Stimulated activated CD8-positive, alpha-beta memory T cell treated with anti-CD3 and anti-CD28 coated beads, Interleukin-4, amount 100 ng/mL, for 24 hours (primary cell): ENCODE measurements around the gene CLCF1.

ENCODE experiments used
- DNase-seq: peaks from one replicate; pipeline ENCODE4 v3.0.0-alpha.2; 2020; ENCODE audit warnings: low read depth

The CLCF1 gene

DNA sequence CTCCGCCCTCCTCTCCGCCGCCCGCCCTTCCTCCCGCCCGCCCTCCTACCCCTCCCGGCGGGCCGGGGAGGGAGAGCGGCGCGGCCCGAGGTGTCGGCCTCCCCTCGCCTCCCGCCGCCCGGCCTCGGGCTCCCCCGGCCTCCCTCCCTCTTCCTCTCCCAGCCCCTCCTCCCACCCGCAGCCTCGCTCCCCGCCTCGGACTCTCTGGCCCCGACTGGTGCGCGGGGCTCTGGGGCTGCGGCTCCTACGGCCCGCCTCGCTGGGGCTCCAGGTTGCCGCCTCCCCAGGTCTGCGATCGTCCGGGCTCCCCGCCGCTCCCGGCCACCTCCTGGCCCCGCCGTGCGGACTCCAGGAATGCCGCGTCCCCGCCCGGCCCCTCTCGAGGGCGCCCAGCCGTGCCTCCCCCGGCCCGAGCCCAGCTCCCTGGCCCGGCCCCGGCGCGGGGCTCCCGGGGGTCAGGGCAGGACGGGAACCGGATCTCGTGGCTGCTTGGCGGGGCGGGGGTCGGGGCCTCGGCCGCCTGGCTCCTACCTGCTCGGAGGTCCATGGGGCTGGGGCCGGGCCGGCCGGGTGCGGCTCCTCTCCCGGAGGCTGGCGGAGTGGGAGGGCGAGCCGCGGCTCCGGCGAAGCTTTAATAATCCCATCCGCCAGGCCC lies at the start of gene CLCF1:
Gene CLCF1 (minus strand): TSS at position 606 of the 655 bp plus-strand sequence. CDS start 59 bp downstream, at position 547.
- DNase-seq = no peak

DNA sequence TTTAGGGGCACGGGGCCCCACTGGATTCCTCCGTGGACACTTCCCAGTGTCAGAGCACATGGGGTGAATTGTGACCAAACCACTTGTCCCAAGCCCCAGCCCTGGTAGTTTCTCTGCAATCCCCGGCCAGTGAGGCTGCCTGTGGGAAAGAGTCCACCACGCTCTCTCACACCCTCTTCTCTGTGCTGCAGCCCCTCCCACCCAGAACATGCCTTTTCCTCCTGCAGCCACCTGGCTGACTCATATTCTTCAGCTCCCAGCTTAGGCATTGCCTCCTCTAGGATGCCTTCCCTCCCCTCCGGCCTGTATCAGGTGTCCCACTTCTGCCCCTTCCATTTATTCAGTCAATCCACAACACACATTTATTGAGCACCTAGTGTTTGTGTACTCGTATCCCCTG lies 49.5 kb upstream of the CLCF1 start:
- DNase-seq = no peak

DNA sequence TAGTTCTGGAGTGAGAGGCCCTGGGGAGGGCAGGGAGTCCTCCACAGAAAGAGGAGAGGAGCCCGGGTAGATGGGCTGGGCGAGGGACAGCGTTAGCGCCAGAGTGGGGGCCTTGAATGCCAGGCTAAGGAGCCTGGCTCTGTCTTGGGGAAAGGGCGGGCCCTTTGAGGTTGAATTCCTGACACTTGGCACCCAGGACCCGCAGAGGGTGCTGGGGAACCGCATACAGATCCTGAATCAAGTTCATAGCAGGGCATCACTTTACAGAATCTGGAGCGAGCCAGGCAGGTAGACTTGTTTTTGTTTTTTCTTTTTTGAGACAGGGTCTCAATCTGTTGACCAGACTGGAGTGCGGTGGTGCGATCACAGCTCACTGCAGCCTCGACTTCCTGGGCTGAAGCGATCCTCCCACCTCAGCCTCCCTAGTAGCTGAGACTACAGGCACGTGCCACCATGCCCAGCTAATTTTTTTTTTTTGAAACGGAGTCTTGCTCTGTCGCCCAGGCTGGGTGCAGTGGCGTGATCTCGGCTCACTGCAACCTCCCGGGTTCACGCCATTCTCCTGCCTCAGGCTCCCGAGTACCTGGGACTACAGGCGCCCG lies 48.1 kb upstream of the CLCF1 start:
- no peak for DNase-seq

DNA sequence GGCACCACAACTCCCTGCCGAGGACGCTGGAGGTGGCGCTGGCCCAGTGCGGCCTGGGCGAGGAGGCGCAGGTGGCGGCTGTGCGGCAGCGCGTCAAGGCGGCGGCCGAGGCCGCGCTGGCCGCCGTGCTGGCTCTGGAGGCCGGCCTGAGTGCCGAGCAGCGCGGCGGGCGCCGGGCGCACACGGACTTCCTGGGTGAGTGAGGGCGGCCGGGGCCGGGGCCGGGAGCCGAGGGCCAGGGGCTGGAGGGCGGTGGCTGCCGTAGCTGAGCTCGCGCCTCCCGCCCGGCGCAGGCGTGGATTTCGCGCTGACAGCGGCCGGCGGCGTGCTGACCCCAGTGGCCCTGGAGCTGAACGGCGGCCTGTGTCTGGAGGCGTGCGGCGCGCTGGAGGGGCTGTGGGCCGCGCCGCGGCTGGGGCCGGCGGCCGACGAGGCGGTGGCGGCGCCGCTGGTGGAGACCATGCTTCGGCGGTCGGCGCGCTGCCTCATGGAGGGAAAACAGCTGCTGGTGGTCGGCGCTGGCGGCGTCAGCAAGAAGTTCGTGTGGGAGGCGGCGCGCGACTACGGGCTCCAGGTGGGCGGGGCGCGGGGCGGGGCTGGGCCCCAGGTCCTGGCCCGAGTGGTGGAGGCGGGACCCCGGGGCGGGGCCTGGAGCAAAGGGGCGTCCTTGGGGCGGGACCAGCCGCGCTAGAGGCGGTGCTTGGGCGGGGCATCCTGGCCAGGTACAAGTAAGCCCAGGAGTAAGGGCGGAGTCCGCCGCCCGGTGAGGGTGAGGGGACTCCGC lies 47.4 kb upstream of the CLCF1 start:
- DNase-seq = peak; percentile 97

DNA sequence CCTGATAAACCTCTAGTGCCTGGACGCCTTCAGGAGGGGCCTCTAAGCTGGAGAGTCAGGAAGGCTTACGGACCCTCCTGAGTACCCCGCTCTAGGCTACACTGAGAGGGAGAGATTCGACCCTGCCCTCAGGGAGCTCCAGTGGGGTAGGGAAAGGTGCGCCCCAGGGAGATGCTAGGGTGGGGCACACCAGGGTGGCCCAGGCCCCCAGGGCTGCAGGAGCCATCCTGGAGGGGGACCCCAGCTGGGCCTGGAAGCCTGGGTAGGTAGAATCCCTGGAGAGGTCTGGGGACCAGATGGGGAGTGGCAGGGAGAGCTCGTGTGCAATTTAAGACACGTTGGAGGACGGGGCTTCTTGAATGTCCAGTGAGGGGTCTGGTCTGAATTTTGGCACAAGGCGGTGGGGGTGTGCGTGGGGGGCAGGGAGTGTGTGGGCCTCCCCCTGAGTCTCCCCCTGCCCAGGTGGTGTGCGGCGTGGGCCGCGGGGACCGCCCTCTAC lies 46.8 kb upstream of the CLCF1 start:
- no peak for DNase-seq

DNA sequence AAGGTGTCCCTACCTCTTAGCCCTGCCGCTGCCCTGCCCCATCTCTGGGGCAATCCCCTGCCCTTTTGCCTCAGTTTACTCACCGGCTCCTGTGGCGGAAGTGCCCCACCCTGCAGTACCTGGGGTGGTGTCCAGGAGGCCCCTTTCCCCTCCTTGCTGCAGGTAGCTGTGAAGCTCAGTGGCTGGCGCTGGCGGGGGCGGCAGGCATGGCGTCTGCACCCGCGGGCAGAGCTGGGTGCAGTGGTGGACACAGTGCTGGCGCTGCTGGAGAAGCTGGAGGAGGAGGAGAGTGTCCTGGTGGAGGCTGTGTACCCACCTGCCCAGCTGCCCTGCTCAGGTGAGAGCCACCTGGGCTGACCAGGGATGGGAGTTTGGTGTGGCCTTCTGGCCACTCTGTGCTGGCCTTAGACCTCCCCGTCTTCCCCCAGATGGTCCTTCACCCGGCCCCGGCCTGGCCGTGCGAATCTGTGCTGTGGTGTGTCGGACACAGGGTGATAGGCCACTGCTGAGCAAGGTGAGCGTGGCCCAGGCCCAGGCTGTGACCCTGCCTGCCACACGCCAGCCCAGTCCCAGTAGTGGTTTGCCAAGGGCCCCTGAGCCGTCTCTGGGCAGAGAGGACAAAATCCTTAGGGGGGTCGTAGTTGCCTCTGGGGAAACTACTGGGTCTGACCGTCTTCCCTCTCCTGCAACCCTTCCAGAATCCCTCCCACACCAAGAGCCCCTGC lies 46.1 kb upstream of the CLCF1 start:
- no peak for DNase-seq

DNA sequence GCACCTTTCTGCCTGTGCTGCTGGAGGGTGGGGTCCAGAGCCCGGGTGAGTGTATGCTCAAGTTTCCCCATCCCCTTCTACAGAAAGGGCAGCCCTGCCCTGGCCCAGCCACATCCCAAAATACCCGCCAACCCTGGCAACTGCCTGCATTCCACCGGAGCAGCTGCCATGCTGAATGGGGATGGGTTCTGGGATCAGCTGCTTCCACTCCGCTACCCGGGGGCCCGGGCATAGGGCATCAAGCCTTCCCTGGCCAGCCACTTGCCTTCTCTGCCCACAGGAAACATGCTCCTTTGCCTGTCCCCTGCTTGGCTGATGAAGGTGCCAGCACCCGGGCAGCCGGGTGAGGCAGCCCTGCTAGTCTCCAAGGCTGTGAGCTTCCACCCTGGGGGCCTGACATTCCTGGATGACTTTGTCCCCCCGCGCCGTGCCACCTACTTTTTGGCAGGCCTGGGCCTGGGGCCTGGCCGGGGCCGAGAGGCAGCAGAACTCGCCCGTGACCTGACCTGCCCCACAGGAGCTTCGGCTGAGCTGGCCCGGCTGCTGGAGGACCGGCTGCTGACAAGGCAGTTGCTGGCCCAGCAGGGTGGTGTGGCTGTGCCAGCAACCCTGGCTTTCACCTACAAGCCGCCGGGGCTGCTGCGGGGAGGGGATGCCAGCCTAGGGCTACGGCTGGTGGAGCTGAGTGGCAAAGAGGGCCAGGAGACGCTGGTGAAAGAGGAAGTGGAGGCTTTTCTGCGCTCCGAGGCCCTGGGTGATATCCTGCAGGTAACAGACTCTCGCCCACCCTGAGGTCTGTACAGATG lies 45.3 kb upstream of the CLCF1 start:
- DNase-seq = no peak

DNA sequence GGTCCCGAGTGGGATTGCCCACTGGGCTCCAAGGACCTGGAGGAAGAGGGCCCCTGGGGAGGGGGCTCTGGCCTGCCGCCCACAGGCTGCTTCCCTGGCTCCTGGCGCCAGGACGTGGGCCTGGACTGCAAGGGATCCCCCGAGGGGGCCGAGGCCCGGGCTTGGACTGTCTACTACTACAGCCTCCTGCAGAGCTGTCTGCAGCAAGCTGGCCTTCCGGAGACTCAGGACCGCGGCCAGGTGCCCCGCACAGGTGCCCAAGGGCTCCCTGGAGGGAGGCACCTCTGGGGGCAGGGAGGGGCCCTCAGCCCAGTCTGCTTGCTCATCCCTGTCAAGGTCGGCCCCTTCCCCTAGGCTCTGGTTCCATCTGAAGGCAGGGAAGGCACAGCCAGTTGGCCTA lies 44.0 kb upstream of the CLCF1 start:
- no peak for DNase-seq

DNA sequence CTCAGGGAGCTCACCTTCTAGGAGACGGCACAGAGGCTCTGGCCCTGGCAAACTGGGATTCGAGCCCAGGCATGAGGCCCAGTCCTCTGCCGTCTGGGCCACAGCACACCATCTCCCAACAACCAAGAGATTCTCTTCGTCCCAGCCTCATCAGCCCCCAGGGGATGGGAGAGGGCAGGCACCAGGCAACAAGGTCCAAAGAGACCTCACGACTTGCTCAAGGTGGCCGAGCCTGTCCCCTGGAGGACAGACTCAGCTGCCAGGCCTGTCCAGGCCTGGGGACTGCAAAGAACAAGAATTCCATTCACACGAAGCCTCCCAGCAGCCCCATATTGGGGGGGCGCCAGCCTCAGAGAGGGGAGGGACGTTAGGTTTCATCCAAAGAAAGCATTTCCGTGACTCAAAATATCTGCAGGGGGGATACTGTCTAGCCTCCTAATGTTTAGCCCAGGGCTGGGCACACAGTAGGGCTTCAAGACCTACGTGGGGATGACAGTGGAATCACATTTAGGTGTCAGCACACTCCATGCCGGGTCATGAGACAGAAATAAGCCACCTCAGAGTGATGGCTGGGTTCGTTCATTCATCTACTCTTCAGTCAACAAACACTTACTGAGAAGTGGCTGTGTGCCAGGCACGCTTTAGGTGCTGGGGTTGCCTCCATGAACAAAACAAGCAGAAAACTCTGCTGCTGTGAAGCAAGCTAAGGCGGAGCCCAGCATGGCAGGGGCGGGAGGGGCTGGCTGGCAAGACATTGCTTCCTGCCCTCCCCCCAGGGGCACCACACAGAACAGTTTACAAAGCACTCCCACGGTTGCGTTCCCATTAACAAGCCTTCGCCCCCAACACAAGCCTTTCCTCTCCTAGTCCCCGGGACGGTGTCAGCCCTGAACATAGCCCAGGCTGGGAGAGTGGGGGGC lies 43.3 kb upstream of the CLCF1 start:
- no peak for DNase-seq

DNA sequence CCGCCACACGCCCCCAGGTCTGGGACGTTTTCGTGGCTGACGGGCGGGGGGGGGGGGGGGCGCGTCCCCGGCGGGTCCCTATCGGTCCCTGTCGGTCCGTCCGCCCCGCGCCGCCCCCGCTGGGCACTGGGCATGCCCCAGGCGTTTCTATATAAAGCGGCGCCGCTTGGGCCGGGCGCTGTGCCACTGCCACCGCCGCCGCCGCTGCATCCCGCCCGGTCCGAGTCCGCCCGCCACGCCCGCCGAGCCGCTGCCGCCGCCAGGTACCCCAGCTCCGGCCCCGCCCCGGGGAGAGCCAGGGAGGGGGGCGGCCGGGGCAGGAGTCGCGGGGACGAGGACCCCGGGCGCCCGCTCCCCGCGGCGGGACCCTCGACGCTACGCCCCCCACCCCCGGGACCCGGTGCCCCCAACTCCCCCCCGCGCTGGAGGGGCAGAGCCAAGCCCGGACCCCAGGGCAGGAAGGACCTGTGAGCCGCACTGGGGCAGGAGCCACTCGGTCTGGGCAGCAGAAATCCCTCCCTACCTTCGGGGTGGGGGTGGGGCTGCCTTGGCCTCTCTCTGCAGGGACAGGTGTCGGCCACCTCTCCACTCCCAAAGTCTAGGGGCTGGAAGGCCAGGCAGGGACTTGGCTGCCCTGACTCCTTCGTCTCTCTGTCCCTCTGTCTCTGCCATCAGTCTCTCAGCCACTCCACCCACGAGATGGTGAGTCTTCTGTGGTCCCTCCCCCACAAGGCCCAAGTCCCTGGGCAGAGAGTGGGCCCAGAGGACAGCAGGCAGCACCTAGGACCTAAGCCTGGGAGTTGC lies 42.3 kb upstream of the CLCF1 start, which contains the start of gene CARNS1:
Gene CARNS1 (plus strand): TSS at position 178 of the 804 bp plus-strand sequence. CDS start 522 bp downstream, at position 700.
- DNase-seq = no peak

DNA sequence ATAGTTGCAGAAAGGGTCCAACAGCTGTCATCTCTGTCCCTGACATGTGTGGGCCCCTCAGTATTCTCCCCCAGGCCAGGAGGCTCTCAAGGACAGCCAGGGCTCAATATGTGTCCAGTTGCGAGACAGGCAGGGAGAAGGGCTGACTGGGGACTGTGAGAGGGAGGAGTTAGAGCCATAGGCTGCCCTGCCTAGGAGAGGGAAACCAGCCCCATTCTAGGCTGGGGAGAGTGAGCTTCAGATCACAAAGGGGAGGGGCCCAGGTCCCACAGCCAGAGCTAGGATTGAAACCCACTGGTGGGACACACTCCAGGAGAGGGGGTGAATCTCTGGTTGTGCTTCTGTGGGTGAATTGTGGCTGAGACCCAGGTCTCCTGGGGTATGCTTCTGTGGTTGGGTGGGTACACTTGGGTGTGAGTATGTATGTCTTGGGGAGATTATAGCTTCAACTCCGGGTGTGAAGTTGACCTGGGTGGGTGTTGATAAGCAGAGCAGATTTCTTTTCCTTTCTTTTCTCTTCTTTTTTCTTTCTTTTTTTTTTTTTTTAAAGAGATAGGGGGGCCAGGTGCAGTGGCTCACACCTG lies 40.0 kb upstream of the CLCF1 start:
- DNase-seq = no peak

DNA sequence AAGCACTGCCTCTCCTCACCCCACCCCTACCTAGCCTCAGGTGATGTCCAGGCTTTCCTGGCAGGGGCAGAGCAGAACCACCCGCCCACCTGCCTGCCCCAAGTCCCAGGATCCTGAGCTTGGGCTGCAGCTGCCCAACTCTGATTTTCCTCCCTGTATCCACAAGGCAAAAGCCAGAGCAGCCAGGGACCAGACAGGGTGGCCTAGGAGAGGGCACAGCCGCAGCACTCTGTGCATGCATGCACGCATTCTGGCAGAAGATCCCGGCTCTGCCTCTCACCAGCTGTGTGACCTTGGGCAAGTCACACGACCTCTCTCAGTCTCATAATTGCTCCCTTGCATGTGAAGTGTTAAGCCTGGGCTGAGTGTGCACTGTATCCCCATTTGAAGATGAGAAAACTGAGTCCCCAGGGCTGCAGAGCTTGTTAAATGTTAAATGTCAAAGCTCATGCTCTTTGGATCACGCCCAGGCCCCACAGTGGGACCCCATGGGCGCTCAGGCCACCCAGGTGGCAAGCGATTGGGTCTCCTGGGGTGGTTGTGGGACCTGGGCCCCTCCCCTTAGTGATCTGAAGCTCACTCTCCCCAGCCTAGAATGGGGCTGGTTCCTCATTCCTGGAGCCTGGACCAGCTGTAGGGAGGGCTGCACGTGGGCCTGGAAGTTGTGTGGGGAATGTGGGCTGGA lies 39.2 kb upstream of the CLCF1 start:
- DNase-seq = no peak

DNA sequence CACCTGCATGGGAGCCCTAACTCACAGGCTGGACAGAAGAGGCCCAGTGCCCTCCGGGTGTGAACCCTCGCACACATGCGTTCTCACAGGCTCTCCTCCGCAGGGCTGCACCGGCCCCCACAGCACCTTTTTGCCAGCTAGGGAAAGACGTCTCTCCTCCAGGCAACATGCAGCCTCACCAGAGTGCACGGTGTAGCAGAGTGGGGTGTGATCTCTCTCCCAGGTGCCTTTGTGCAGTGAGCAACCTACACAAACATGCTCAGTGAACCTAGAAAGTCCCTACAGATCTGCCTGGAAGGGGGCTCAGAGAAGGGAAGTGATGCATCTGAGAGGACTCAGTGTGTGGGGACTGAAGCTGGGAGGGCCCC lies 38.4 kb upstream of the CLCF1 start:
- no peak for DNase-seq

DNA sequence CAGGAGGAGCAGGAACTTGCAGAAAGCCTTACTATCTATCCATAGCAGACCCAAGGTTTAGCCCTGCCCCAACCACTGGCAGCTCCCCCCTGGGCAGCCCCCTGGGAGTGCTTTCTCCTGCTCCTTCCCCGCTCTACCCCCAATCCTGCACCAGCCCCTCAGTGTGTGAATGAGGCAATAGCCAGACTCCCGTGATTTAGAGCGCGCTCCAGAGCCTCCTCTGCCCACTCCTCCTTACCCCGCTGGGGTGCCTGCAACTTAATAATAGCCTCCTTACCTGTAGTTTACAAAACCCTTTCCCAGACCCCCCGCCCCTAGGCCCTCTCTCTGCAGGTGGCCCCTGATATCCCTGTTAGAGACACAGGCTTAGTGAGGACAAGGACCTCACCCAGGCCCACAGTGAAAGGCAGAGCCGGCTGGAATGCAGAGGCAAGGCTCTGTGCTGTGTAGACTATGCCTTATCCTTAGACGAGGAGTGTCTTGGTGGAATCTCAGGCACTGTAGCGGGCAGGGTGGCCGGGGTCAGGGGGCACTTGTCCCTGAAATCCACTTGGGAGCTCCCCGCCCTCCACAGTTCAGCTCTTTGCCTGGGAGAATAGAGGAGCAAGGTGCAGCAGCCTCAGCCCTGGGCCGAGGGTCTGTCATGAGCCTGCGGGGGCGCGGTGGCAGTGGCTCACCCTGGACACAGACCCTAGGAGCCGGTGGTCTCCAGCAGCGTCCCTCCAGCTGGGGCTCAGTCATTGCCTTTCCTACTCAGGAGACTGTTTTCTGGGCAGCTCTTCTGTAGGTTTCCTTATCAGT lies 37.8 kb upstream of the CLCF1 start:
- DNase-seq = no peak

DNA sequence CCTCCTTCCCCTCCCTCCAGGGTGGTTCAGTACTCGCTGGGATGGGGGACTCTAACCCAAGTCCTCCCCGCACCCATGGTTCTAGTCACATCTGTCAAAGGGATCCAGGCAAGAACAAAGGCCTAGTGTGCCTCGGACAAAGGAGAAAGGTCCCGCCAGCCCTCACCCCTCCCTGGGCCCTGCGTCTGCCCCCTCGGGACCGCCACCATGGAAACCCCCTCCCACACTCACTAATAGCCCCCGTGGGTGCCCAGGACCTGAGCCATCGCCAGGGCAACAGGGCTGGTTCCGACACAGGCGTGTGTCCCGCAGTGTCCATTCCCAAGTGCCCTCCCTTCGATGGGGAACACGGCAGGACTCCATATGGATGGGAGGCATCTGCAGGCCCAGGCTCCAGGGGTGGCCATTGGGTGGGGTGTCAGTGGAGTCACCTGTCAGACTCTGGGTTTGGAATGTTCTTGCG lies 37.0 kb upstream of the CLCF1 start:
- DNase-seq = no peak

DNA sequence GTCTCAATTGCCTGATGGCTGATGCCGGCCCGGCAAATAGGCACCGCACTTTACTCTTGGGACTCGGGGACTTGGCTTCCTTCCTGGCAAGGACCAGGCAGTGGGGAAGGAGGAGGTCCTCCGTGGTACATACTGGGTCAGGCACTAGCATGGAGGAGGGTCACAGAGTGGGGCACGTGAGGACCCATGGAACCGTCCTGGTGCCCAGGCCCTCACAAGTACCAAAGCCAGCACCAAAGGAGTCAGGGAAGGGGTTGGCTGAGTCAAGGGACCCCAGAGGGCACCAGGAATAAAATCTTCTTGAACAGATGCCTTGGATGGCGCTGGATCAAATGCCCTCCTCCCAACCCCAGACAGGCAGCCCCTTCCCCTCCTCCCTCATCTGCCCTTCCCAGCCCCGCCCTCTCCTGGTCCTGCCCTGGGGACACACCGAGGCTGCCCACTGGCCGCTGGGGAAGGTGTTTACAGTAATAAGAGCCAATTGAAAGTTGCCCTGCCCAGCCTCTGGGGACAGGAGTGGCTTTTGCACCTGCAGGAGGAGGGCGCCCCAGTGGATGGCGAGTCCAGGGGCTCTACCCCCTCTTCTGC lies 36.5 kb upstream of the CLCF1 start:
- DNase-seq = no peak

DNA sequence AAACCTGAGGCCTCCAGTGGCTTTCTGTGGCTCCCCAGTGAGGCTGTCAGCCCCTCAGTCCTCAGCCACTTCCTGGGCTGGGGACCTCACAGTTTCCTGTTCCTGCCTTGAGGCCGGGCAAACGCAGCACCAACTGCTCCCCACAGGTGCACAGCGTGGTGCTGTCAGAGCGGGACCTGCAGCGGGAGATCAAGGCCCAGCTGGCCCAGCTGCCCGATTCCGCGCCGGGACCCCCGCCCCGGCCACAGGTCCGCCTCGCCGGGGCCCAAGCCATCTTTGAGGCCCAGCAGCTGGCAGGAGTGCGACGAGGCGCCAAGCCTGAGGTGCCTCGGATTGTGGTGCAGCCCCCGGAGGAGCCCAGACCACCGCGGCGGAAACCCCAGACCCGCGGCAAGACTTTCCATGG lies 35.9 kb upstream of the CLCF1 start:
- DNase-seq = peak; percentile 56
